HEK293 (cell line): ENCODE data around the gene PID1.

Source experiments
- CTCF ChIA-PET: fragments of 350-600 bp; formaldehyde crosslinking; extraction: SDS; loops from one replicate; lab custom pipeline; 2021; ENCODE audit warnings: antibody characterized with exemption; lab: Yijun Ruan, JAX
- POLR2A ChIA-PET: fragments of 300-600 bp; formaldehyde crosslinking; extraction: SDS; loops from one replicate; lab custom pipeline; 2020; ENCODE audit warnings: antibody characterized with exemption, inconsistent platforms; lab: Yijun Ruan, JAX
- H3K27ac ChIP-seq: fragments of 200-500 bp; sonication (Bioruptor generic); 2 replicates; pipeline ENCODE4 v1.5.1; 2014; ENCODE audit warnings: low read depth, low read length, control low read depth, inconsistent platforms; ENCODE audit errors: extremely low read depth
- H3K36me3 ChIP-seq, 2 experiments: fragments of 200-500 bp in 1 of 2; sonication (Bioruptor generic) in 1 of 2; 1 replicate in 1 of 2; 2 replicates in 1 of 2; pipeline ENCODE4 v1.5.1; 2014 to 2017; ENCODE audit warnings: inconsistent platforms in 2 of 2, low read length in 2 of 2; ENCODE audit not compliant: control insufficient read depth in 2 of 2, insufficient read depth in 1 of 2
- H3K4me1 ChIP-seq: fragments of 200-500 bp; sonication (Bioruptor generic); 2 replicates; pipeline ENCODE4 v1.5.1; 2014; ENCODE audit warnings: mild to moderate bottlenecking, low read length, inconsistent platforms; ENCODE audit not compliant: control insufficient read depth, insufficient read depth
- H3K4me3 ChIP-seq: 2 replicates; pipeline ENCODE4 v1.5.1; 2011; ENCODE audit warnings: low read depth, mild to moderate bottlenecking, control low read depth, low read length, moderate library complexity
- H3K9me3 ChIP-seq: fragments of 200-500 bp; sonication (Bioruptor generic); 2 replicates; pipeline ENCODE4 v1.5.1; 2014; ENCODE audit warnings: low read depth, low read length, inconsistent platforms; ENCODE audit not compliant: control insufficient read depth, insufficient read depth
- GLIS1 ChIP-seq: fragments of 450-650 bp; formaldehyde crosslinking; IDR thresholded peaks from 2 replicates; pipeline ENCODE4 v1.5.1; 2016; ENCODE audit warnings: missing biosample characterization, missing genetic modification characterization
- HOXC10 ChIP-seq: sonication (generic); formaldehyde crosslinking; IDR thresholded peaks from 2 replicates; pipeline ENCODE4 v1.8.1; 2023; ENCODE audit warnings: mild to moderate bottlenecking, missing genetic modification reagents
- MZF1 ChIP-seq: fragments of 450-650 bp; formaldehyde crosslinking; IDR thresholded peaks from 2 replicates; pipeline ENCODE4 v1.5.1; 2017; ENCODE audit warnings: missing biosample characterization, missing genetic modification characterization, borderline replicate concordance
- ZFP37 ChIP-seq: fragments of 450-650 bp; formaldehyde crosslinking; IDR thresholded peaks from 2 replicates; pipeline ENCODE4 v1.5.1; 2016; ENCODE audit warnings: missing biosample characterization, missing genetic modification characterization
- ZNF214 ChIP-seq: fragments of 450-650 bp; formaldehyde crosslinking; IDR thresholded peaks from 2 replicates; pipeline ENCODE4 v1.5.1; 2017; ENCODE audit warnings: missing biosample characterization, mild to moderate bottlenecking, missing genetic modification characterization, borderline replicate concordance
- ZNF239 ChIP-seq: fragments of 450-650 bp; formaldehyde crosslinking; IDR thresholded peaks from 2 replicates; pipeline ENCODE4 v1.5.1; 2016; ENCODE audit warnings: missing biosample characterization, missing genetic modification characterization
- ZNF266 ChIP-seq: fragments of 450-650 bp; formaldehyde crosslinking; IDR thresholded peaks from 2 replicates; pipeline ENCODE4 v1.5.1; 2016; ENCODE audit warnings: missing biosample characterization, missing genetic modification characterization, low read depth
- ZNF423 ChIP-seq: fragments of 450-650 bp; formaldehyde crosslinking; IDR thresholded peaks from 2 replicates; pipeline ENCODE4 v1.5.1; 2016; ENCODE audit warnings: missing biosample characterization, missing genetic modification characterization
- ZNF530 ChIP-seq: fragments of 450-650 bp; formaldehyde crosslinking; IDR thresholded peaks from 2 replicates; pipeline ENCODE4 v1.5.1; 2016; ENCODE audit warnings: low read depth, missing biosample characterization, missing genetic modification characterization
- ZNF558 ChIP-seq: fragments of 450-650 bp; formaldehyde crosslinking; IDR thresholded peaks from 2 replicates; pipeline ENCODE4 v1.5.1; 2016; ENCODE audit warnings: missing biosample characterization, missing genetic modification characterization
- ZNF626 ChIP-seq: fragments of 450-650 bp; sonication (Bioruptor Pico); formaldehyde crosslinking; IDR thresholded peaks from 2 replicates; pipeline ENCODE4 v1.5.1; 2018; ENCODE audit warnings: missing biosample characterization, missing genetic modification characterization, inconsistent platforms
- ZNF629 ChIP-seq: fragments of 450-650 bp; formaldehyde crosslinking; IDR thresholded peaks from 2 replicates; pipeline ENCODE4 v1.5.1; 2017; ENCODE audit warnings: missing biosample characterization, missing genetic modification characterization
- ZNF658 ChIP-seq: fragments of 450-650 bp; formaldehyde crosslinking; IDR thresholded peaks from 2 replicates; pipeline ENCODE4; 2016; ENCODE audit warnings: missing biosample characterization, missing genetic modification characterization
- ZNF768 ChIP-seq: fragments of 450-650 bp; formaldehyde crosslinking; IDR thresholded peaks from 2 replicates; pipeline ENCODE4 v1.5.1; 2018; ENCODE audit warnings: missing biosample characterization, mild to moderate bottlenecking, missing genetic modification characterization
- ZNF777 ChIP-seq: fragments of 450-650 bp; formaldehyde crosslinking; IDR thresholded peaks from 2 replicates; pipeline ENCODE4 v1.5.1; 2017; ENCODE audit warnings: missing biosample characterization, missing genetic modification characterization, borderline replicate concordance
- ZNF792 ChIP-seq: fragments of 450-650 bp; formaldehyde crosslinking; IDR thresholded peaks from 2 replicates; pipeline ENCODE4 v1.5.1; 2016; ENCODE audit warnings: missing biosample characterization, missing genetic modification characterization
- TF ChIP-seq, protein P1 (sequence below): fragments of 450-650 bp; formaldehyde crosslinking; conservative IDR thresholded peaks from 2 replicates; pipeline ENCODE4 v1.5.1; 2016; ENCODE audit warnings: low read depth, missing biosample characterization, missing genetic modification characterization
- TF ChIP-seq, protein P2 (sequence below): fragments of 450-650 bp; formaldehyde crosslinking; IDR thresholded peaks from 2 replicates; pipeline ENCODE4 v1.5.1; 2016; ENCODE audit warnings: missing biosample characterization, missing genetic modification characterization
- TF ChIP-seq, protein P3 (sequence below): fragments of 450-650 bp; formaldehyde crosslinking; IDR thresholded peaks from 2 replicates; pipeline ENCODE4 v1.5.1; 2016; ENCODE audit warnings: missing biosample characterization, missing genetic modification characterization
- TF ChIP-seq, protein P4 (sequence below): fragments of 450-650 bp; formaldehyde crosslinking; IDR thresholded peaks from 2 replicates; pipeline ENCODE4 v1.5.1; 2017; ENCODE audit warnings: missing biosample characterization, missing genetic modification characterization

PID1 gene

DNA sequence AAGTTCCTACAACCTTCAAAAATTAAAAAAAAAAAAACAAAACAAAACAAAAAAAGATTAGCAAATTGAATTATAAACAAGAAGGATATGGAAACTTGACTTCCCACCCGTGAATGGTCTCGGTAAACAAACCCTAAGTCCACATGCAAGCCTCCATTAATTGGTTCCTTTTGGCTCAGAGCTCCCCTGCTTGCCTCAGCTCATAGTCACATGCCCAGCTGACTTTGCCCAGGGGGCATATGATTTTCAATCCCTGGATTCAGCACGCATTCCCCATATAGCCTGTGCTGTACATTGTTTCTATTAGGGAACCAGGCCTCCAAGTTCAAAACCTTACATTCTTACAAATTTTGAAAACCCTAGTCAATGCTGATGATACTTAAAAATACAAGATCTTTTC is 95.0 kb downstream of the PID1 start (continued):
- TF ChIP-seq, protein P1, sequence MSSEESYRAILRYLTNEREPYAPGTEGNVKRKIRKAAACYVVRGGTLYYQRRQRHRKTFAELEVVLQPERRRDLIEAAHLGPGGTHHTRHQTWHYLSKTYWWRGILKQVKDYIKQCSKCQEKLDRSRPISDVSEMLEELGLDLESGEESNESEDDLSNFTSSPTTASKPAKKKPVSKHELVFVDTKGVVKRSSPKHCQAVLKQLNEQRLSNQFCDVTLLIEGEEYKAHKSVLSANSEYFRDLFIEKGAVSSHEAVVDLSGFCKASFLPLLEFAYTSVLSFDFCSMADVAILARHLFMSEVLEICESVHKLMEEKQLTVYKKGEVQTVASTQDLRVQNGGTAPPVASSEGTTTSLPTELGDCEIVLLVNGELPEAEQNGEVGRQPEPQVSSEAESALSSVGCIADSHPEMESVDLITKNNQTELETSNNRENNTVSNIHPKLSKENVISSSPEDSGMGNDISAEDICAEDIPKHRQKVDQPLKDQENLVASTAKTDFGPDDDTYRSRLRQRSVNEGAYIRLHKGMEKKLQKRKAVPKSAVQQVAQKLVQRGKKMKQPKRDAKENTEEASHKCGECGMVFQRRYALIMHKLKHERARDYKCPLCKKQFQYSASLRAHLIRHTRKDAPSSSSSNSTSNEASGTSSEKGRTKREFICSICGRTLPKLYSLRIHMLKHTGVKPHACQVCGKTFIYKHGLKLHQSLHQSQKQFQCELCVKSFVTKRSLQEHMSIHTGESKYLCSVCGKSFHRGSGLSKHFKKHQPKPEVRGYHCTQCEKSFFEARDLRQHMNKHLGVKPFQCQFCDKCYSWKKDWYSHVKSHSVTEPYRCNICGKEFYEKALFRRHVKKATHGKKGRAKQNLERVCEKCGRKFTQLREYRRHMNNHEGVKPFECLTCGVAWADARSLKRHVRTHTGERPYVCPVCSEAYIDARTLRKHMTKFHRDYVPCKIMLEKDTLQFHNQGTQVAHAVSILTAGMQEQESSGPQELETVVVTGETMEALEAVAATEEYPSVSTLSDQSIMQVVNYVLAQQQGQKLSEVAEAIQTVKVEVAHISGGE, result no peak
- no peak for TF ChIP-seq GLIS1 (tag by site-specific recombination)
- TF ChIP-seq, protein P2, sequence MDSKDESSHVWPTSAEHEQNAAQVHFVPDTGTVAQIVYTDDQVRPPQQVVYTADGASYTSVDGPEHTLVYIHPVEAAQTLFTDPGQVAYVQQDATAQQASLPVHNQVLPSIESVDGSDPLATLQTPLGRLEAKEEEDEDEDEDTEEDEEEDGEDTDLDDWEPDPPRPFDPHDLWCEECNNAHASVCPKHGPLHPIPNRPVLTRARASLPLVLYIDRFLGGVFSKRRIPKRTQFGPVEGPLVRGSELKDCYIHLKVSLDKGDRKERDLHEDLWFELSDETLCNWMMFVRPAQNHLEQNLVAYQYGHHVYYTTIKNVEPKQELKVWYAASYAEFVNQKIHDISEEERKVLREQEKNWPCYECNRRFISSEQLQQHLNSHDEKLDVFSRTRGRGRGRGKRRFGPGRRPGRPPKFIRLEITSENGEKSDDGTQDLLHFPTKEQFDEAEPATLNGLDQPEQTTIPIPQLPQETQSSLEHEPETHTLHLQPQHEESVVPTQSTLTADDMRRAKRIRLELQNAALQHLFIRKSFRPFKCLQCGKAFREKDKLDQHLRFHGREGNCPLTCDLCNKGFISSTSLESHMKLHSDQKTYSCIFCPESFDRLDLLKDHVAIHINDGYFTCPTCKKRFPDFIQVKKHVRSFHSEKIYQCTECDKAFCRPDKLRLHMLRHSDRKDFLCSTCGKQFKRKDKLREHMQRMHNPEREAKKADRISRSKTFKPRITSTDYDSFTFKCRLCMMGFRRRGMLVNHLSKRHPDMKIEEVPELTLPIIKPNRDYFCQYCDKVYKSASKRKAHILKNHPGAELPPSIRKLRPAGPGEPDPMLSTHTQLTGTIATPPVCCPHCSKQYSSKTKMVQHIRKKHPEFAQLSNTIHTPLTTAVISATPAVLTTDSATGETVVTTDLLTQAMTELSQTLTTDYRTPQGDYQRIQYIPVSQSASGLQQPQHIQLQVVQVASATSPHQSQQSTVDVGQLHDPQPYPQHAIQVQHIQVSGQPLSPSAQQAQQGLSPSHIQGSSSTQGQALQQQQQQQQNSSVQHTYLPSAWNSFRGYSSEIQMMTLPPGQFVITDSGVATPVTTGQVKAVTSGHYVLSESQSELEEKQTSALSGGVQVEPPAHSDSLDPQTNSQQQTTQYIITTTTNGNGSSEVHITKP (tag by site-specific recombination), result no peak

DNA sequence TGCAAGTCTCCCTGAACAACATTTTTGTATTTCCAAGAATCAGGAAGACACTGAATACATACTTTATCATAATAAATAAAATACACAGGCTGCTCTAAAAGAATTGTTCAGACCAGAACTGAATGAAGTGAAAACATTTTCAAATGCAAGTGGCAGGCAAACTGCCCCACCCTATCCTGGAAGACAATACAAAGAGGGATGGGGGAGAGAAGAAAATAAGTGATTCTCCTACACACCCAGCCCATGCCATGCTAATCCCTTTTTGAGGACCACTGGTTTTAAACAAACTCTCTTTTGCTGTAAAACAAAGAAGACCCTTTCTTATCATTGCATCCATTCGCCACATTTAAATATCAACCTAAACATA is 95.6 kb downstream of the PID1 start:
- CTCF ChIA-PET, result no interaction called here
- H3K4me1 ChIP-seq, result no peaks in the 10 kb centered on the region
- TF ChIP-seq ZNF266 (tag by site-specific recombination) (no peak), ZFP37 (tag by site-specific recombination) (no peak), ZNF658 (no peak), MZF1 (tag by site-specific recombination) (no peak), ZNF423 (tag by site-specific recombination) (no peak), ZNF530 (tag by site-specific recombination) (no peak), ZNF792 (tag by site-specific recombination) (no peak), ZNF214 (no peak), ZNF777 (tag by site-specific recombination) (no peak), ZNF768 (tag by site-specific recombination) (no peak), ZNF629 (tag by site-specific recombination) (no peak), ZNF626 (tag by site-specific recombination) (no peak), ZNF239 (tag by site-specific recombination) (no peak), ZNF558 (tag by site-specific recombination) (no peak), HOXC10 (no peak)
- TF ChIP-seq, protein P1, result no peak
- TF ChIP-seq, protein P3, sequence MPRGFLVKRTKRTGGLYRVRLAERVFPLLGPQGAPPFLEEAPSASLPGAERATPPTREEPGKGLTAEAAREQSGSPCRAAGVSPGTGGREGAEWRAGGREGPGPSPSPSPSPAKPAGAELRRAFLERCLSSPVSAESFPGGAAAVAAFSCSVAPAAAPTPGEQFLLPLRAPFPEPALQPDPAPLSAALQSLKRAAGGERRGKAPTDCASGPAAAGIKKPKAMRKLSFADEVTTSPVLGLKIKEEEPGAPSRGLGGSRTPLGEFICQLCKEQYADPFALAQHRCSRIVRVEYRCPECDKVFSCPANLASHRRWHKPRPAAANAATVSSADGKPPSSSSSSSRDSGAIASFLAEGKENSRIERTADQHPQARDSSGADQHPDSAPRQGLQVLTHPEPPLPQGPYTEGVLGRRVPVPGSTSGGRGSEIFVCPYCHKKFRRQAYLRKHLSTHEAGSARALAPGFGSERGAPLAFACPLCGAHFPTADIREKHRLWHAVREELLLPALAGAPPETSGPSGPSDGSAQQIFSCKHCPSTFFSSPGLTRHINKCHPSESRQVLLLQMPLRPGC (tag by site-specific recombination), result no peak
- TF ChIP-seq, protein P4, sequence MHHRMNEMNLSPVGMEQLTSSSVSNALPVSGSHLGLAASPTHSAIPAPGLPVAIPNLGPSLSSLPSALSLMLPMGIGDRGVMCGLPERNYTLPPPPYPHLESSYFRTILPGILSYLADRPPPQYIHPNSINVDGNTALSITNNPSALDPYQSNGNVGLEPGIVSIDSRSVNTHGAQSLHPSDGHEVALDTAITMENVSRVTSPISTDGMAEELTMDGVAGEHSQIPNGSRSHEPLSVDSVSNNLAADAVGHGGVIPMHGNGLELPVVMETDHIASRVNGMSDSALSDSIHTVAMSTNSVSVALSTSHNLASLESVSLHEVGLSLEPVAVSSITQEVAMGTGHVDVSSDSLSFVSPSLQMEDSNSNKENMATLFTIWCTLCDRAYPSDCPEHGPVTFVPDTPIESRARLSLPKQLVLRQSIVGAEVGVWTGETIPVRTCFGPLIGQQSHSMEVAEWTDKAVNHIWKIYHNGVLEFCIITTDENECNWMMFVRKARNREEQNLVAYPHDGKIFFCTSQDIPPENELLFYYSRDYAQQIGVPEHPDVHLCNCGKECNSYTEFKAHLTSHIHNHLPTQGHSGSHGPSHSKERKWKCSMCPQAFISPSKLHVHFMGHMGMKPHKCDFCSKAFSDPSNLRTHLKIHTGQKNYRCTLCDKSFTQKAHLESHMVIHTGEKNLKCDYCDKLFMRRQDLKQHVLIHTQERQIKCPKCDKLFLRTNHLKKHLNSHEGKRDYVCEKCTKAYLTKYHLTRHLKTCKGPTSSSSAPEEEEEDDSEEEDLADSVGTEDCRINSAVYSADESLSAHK (tag by site-specific recombination), result no peak
- no peak overlapping the region for H3K27ac ChIP-seq
- H3K9me3 ChIP-seq, result no peaks in the 10 kb centered on the region
- no peak overlapping the region for H3K4me3 ChIP-seq
- no peaks in the 10 kb centered on the region for H3K36me3 ChIP-seq
- POLR2A ChIA-PET, result no interaction called here
